MM.1S (cell line): ENCODE measurements around the gene STAT6.

ENCODE experiments used
- CTCF ChIP-seq: fragments of 300-600 bp; sonication (generic); IDR thresholded peaks from 2 replicates; pipeline ENCODE4 v1.5.1; 2016; ENCODE audit warnings: antibody characterized with exemption, low read length, mixed read lengths
- EZH2phosphoT487 ChIP-seq: fragments of 300-600 bp; sonication (generic); IDR thresholded peaks from 2 replicates; pipeline ENCODE4 v1.6.1; 2018; ENCODE audit warnings: antibody characterized with exemption, low read length

GRCh38 chr12:57112492-57113294 lies 1.5 kb upstream of the STAT6 start:
- TF ChIP-seq CTCF (peak; percentile 80), EZH2phosphoT487 (no peak)
